ENCODE data around the gene GAB3. TPM values are rescaled to one million over a fixed set of nuclear protein-coding genes. Genes with fewer than 3 reads are reported as not detected.

The GAB3 gene
- total RNA-seq, 2 experiments from 2014 or later: 17.7 to 18.7 TPM

DNA sequence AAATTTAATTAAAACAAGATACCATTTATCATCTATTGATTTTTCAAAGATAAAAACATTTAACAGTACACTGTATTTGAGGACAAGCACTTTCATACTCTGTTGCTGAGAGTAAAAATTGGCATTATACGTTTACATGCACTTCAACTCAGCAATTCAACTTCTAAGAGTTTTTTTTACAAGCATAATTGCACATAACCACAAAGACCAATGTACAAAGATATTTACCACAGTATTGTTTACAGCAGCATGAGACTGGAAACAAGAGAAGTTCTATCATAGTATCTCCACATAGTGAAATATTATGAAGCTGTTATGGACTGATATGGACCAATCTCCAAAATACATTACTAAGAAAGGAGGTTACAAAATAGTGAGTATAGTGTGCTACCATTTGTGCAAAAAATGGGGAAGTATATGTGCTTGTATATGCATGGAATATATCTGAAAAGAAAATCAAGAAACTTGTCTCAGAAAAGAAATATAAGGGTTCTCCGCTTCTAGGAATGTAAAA, 10.9 kb downstream of the GAB3 start:
- Mint-ChIP-seq H3K4me1 (peaks cover 52% of the 10 kb centered on the region), H3K9me3 (no peaks in the 10 kb centered on the region), H3K36me3 (peaks cover 20% of the 10 kb centered on the region), H3K27ac (no peak overlapping the region), H3K4me3 (no peak overlapping the region), H3K27me3 (no peaks in the 10 kb centered on the region)
- POLR2A ChIA-PET: interaction anchor here (1.1 kb wide), 1 partner anchor 10 kb away, joined by 4 read pairs; no protein-coding TSS in a partner anchor
- ATAC-seq (ENCODE audit: low read depth) (no peak), DNase-seq (no peak)

DNA sequence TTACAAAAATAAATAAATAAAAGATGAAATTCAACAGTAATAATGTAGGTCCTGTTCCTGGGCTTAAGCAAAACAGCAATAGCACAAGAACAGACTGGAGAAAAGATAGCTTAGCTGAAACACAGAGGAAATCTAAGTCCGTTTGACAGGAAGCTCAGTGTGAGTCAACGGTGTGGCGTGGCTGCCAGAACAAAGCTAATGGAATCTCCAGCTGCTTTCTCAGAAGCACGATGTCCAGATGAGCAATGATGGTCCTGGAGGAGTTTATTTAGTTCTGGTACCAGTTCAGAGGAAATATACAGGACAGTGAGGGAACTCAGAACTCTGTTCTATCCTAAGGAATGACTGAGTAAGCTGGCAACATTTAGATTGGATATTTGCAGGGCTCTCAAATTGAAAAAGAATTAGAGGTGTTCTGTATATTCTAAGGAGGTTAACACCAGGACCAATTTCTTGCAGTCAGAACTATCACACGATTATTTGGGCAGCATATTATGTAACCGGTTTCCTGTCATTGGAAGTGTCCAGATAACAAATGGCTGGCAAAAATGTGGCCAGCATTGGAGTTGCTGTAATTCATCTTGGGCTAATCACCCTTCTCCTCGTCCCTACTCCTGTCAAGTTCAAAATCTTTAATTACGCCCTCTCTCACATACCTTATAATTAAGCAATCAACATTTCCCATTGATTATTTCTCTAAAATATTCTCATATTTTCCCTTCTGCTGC, 12.7 kb downstream of the GAB3 start:
- peaks cover 66% of the 10 kb centered on the region for H3K4me1 Mint-ChIP-seq
- POLR2A ChIA-PET: interaction anchor here (0.8 to 1.0 kb wide), 2 partner anchors 10 to 19 kb away, joined by 3 to 4 read pairs; no protein-coding TSS in a partner anchor
- H3K4me3 Mint-ChIP-seq: peak overlapping the region; percentile 52
- ATAC-seq (ENCODE audit: low read depth) (peak; percentile 55), DNase-seq (no peak)
- no peaks in the 10 kb centered on the region for H3K27me3 Mint-ChIP-seq
- H3K27ac Mint-ChIP-seq: peak overlapping the region; percentile 81
- no peaks in the 10 kb centered on the region for H3K9me3 Mint-ChIP-seq
- peaks cover 16% of the 10 kb centered on the region for H3K36me3 Mint-ChIP-seq

DNA sequence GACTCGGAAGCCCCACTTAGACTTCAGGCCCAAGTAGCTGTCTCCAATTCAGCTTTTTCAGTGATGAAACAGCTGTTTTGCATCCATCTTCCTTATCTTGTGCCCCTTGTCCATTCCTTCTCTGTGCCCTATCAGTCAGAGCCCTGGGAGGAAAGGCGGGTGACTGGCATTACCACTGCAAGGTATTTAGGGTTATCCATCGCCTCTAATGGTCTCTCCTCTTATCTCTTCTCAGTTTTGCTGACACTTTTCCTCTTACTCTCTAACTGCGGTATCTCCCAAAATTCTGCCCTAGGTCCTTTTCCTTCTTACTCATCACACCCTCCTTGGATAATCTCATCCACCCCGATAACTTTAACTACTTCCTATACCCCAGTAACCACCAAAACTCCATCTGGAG, 13.7 kb downstream of the GAB3 start:
- no peaks in the 10 kb centered on the region for H3K27me3 Mint-ChIP-seq
- H3K4me1 Mint-ChIP-seq: peaks cover 74% of the 10 kb centered on the region
- ATAC-seq (ENCODE audit: low read depth): no peak
- no peak for DNase-seq
- POLR2A ChIA-PET: no interaction called here
- H3K36me3 Mint-ChIP-seq: peaks cover 10% of the 10 kb centered on the region
- H3K27ac Mint-ChIP-seq: peak overlapping the region; percentile 96
- peak overlapping the region; percentile 46 for H3K4me3 Mint-ChIP-seq
- H3K9me3 Mint-ChIP-seq: no peaks in the 10 kb centered on the region

DNA sequence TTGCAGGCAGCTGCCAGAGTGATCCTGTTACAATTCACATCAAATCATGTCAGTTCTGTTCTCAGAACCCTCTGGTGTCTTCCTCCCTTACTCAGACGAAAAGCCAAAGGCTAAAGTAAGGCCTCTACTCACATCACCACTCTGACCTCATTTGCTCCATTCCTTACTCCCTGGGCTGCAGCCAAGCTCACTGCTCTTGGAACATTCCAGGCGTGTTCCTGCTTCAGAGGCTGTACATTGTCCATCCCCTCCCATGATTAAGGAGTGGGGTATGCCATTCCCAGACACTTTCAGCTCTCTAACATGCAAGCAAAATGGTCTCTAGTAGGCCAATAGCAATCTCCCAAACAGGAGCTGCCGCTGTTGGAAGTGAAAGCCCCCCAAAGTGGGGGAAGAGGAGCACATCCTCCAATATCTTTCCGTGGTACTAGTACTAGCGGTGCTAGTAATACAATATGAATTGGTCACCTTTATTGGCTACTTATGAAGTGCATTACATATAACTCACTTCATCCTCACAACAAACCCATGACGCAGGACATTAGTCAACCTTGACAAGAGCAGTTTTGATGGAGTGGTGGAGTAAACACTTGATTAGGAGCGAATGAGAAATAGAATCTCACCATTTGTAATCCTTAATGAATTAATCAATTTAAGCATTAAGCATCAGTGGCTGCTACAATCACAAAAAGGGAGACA, 15.0 kb downstream of the GAB3 start:
- peaks cover 10% of the 10 kb centered on the region for H3K36me3 Mint-ChIP-seq
- DNase-seq (no peak), ATAC-seq (ENCODE audit: low read depth) (no peak)
- H3K4me3 Mint-ChIP-seq: peak overlapping the region; percentile 73
- H3K4me1 Mint-ChIP-seq: peaks cover 87% of the 10 kb centered on the region
- H3K9me3 Mint-ChIP-seq: no peaks in the 10 kb centered on the region
- no peaks in the 10 kb centered on the region for H3K27me3 Mint-ChIP-seq
- POLR2A ChIA-PET: interaction anchor here (0.6 kb wide), 1 partner anchor 15 kb away, joined by 3 read pairs; the partner anchor contains the start of gene GAB3
- H3K27ac Mint-ChIP-seq: peak overlapping the region; percentile 96

DNA sequence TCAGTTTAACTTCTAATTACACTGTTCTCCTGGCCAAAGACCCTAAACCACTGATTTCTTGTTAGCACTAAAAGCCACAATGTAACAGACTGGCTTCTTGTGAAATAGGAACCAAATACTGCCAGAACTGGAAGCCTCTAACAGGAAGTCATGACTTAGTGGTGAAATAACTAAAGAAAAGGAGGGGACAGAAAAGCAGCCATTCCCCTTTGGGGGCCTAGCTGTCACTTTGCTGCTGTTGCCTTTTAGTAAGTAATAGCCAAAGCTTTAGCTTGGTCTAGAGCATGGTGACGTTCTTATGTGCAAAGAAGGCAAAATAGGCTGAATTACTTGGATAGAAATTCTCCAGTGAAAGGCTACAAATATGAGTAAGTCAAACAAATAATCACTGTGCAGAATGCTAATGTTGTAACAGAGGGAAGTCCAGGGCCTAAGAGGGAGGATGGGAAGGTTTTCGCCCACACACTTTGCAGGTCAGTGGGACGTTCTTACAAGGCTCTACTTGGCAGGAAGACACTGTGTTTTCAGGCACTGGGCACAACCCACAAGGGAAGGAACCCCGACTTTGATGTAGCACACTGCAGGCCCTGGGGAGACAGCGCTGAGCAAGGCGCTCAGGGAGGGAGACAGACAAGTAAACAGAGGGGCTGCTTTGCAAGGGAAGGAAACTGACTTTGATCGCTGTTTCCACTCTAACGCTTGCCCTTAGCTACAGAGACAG, 16.7 kb downstream of the GAB3 start:
- Mint-ChIP-seq H3K4me3 (peak overlapping the region; percentile 73), H3K27ac (peak overlapping the region; percentile 96)

DNA sequence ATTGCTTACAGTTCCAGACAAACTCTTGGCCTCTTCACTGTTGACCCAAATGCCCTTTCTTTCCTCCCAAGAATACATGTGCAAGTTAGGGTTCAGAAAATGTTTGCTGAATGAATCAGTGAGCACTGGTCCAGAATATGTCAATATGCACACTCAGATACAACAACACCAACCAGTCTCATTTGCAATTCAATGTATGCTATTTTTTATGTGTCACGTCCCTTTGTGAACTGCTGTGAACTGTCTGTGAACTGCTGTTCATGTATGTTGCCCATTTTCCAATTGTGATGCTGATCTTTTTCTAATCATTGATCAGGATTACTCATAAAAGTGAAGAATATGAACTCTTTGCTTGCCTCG, 17.8 kb downstream of the GAB3 start:
- peaks cover 89% of the 10 kb centered on the region for H3K4me1 Mint-ChIP-seq
- peak overlapping the region; percentile 73 for H3K4me3 Mint-ChIP-seq
- POLR2A ChIA-PET: interaction anchor here (1.4 kb wide), 1 partner anchor 14 kb away, joined by 5 read pairs; no protein-coding TSS in a partner anchor
- ATAC-seq (ENCODE audit: low read depth) (no peak), DNase-seq (no peak)
- H3K27ac Mint-ChIP-seq: peak overlapping the region; percentile 96
- H3K9me3 Mint-ChIP-seq: no peaks in the 10 kb centered on the region
- peaks cover 12% of the 10 kb centered on the region for H3K36me3 Mint-ChIP-seq
- H3K27me3 Mint-ChIP-seq: no peaks in the 10 kb centered on the region

More for the DNA sequence above, 16.7 kb downstream of the GAB3 start:
- no peaks in the 10 kb centered on the region for H3K9me3 Mint-ChIP-seq
- POLR2A ChIA-PET: interaction anchor here (1.1 kb wide), 1 partner anchor 16 kb away, joined by 5 read pairs; no protein-coding TSS in a partner anchor
- DNase-seq: peak; percentile 48
- no peaks in the 10 kb centered on the region for H3K27me3 Mint-ChIP-seq
- peak; percentile 83 for ATAC-seq (ENCODE audit: low read depth)
- peaks cover 8% of the 10 kb centered on the region for H3K36me3 Mint-ChIP-seq
- H3K4me1 Mint-ChIP-seq: peaks cover 89% of the 10 kb centered on the region

DNA sequence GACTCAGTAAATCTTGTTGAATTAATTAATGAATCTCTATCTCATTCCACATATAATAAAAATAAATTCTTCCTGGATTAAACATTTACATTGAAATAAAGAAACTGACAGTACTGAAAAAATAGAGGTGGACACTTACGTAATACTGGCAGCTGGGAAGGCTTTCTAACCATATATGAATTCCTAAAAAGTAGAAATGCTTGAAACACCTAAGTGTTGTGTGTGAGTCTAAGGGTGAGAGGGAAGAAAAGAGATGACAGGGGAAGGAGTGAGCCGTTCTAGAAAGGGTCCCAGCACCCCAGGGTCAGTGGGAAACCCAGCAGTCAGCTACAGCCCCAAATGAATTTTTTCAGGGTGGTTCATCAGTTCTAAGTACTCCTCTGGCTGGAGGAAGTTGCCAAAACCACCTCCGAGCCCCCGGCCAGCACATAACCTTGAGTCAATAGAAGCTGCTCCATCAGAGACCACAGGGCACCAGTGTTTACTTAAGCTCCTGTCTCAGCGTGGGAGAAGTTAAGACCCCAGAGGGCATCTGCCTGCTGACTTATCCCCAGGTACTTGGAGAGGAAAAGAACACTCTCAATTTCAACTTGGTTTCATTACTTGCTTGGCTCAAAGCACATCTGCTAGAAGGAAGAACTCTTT, 18.3 kb downstream of the GAB3 start:
- H3K36me3 Mint-ChIP-seq: peaks cover 12% of the 10 kb centered on the region
- peak overlapping the region; percentile 73 for H3K4me3 Mint-ChIP-seq
- POLR2A ChIA-PET: interaction anchor here (1.0 to 1.4 kb wide), 3 partner anchors 13 to 30 kb away, joined by 3 to 5 read pairs (median 4); partner anchors contain the start of gene DKC1
- H3K27ac Mint-ChIP-seq: peak overlapping the region; percentile 96
- peaks cover 86% of the 10 kb centered on the region for H3K4me1 Mint-ChIP-seq
- DNase-seq (no peak), ATAC-seq (ENCODE audit: low read depth) (peak; percentile 6)
- no peaks in the 10 kb centered on the region for H3K9me3 Mint-ChIP-seq
- H3K27me3 Mint-ChIP-seq: no peaks in the 10 kb centered on the region

DNA sequence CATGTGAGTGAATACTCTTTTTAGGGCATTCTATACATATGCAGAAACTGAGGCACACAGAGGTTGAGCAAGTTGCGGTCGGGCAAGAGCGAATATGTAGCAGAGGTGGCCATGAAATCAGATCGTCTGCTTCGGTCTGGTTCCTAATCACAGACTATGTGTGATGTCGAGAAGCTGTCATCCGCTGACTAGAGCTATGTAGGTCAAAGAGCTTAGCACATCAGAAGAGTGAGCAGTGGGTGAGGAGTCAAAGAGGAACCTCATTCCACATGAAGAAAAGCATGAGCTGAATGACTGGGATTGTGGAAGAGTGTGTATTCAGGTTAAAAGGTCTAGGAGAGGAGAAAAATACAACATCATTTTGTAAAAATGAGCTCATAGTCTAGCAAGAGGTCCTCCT, 19.0 kb downstream of the GAB3 start:
- Mint-ChIP-seq H3K4me3 (peak overlapping the region; percentile 74), H3K9me3 (no peaks in the 10 kb centered on the region), H3K27ac (peak overlapping the region; percentile 90), H3K4me1 (peaks cover 86% of the 10 kb centered on the region), H3K36me3 (peaks cover 14% of the 10 kb centered on the region), H3K27me3 (no peaks in the 10 kb centered on the region)
- DNase-seq: no peak
- ATAC-seq (ENCODE audit: low read depth): no peak
- POLR2A ChIA-PET: interaction anchor here (1.0 to 1.4 kb wide), 5 partner anchors 12 to 31 kb away, joined by 3 to 5 read pairs (median 5); partner anchors contain the start of gene DKC1

DNA sequence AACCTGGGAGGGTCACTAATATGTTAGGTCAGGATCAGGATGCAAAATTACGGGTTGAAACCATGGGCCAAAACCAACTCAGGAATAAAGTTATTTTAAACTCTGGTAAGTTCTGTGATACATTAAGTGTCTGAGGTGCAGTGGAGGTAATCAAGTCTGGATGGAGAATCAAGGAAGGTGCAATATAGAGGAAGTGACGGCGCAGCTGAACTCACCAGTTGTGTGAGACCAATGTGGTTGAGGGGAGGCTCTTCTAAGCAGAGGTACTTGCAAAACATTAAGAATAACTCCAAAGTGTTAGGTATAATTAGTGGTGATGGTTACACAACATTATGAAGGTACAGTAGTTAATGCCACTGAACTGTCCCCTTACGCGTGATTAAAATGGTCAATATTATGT, 19.7 kb downstream of the GAB3 start:
- H3K4me1 Mint-ChIP-seq: peaks cover 84% of the 10 kb centered on the region
- peak overlapping the region; percentile 90 for H3K27ac Mint-ChIP-seq
- peaks cover 18% of the 10 kb centered on the region for H3K36me3 Mint-ChIP-seq
- POLR2A ChIA-PET: interaction anchor here (1.4 kb wide), 2 partner anchors 13 to 17 kb away, joined by 5 read pairs; no protein-coding TSS in a partner anchor
- H3K9me3 Mint-ChIP-seq: no peaks in the 10 kb centered on the region
- peak overlapping the region; percentile 74 for H3K4me3 Mint-ChIP-seq
- DNase-seq (no peak), ATAC-seq (ENCODE audit: low read depth) (no peak)
- H3K27me3 Mint-ChIP-seq: no peaks in the 10 kb centered on the region

DNA sequence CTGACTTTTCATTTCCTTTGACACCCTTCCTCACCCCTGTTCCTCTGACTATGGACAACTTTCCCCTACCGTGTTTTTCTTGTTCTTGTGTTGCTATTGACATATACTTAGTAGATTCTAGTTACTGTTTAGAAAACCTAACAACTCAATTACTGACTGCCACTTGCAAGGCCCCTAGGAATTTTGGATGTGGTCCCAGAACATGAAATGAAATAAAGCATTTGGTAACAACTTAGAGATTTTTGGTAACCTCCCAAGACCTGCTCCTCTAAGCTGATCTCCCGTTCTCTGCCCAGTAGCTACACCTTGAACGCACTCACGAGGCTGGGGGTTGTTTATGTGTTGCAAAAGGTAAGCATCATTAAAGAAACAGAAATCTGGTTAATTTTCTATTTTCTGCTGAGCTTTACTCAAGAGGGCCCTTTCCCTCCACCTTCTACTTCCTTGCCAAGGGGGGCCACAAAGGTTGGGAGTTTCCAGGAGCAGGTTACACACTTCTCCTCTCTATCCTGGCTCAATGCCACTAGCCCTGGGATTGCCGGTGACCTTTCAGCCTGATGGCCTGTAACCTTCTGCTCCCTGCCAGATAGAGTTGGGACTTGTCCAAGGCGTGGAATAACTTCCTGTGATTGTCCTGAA, 20.5 kb downstream of the GAB3 start:
- DNase-seq (no peak), ATAC-seq (ENCODE audit: low read depth) (no peak)
- H3K9me3 Mint-ChIP-seq: no peaks in the 10 kb centered on the region
- no peaks in the 10 kb centered on the region for H3K27me3 Mint-ChIP-seq
- POLR2A ChIA-PET: interaction anchor here (1.2 to 1.4 kb wide), 3 partner anchors 10 to 18 kb away, joined by 4 to 5 read pairs (median 5); no protein-coding TSS in a partner anchor
- H3K4me3 Mint-ChIP-seq: peak overlapping the region; percentile 74
- H3K27ac Mint-ChIP-seq: peak overlapping the region; percentile 90
- peaks cover 83% of the 10 kb centered on the region for H3K4me1 Mint-ChIP-seq
- peaks cover 21% of the 10 kb centered on the region for H3K36me3 Mint-ChIP-seq

DNA sequence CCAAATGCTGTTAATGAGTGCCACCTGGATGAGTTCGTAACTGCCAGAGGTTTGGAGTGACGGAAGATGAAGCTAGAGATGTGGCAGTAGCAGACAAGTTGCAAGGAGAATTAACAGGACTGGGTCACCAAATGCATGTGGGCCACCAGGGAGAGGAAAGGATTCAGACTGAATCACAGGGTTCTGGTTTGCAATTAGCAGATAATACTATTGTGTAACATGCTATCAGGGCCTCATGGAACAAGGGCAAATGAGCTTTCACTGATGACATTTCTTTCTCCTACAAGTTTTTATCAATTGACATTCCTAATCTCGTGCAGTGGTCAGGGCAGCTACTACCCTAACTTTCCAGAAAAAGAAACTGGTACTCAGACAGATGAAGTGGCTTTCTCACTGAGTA, 21.4 kb downstream of the GAB3 start:
- Mint-ChIP-seq H3K36me3 (peaks cover 21% of the 10 kb centered on the region), H3K9me3 (no peaks in the 10 kb centered on the region), H3K4me1 (peaks cover 81% of the 10 kb centered on the region), H3K27me3 (no peaks in the 10 kb centered on the region), H3K27ac (peak overlapping the region; percentile 75), H3K4me3 (no peak overlapping the region)
- POLR2A ChIA-PET: interaction anchor here (1.2 to 1.6 kb wide), 2 partner anchors 11 kb away, joined by 4 to 5 read pairs; no protein-coding TSS in a partner anchor
- no peak for DNase-seq
- ATAC-seq (ENCODE audit: low read depth): no peak

Data from activated naive CD8-positive, alpha-beta T cell treated with anti-CD3 and anti-CD28 coated beads, Interleukin-2, amount 10 ng/mL, durations not matched to agents 7 days and 5 days (primary cell).